C4-2B (cell line): ENCODE measurements around the gene TRAPPC6A.

Experiments
- H3K27ac ChIP-seq: fragments of 450-650 bp; 2 replicates; pipeline ENCODE4 v1.5.1; 2017
- CTCF ChIP-seq: fragments of 450-650 bp; conservative IDR thresholded peaks from 2 replicates; pipeline ENCODE4 v1.5.1; 2017; ENCODE audit warnings: mild to moderate bottlenecking
- ZFX ChIP-seq: fragments of 450-650 bp; IDR thresholded peaks from 2 replicates; pipeline ENCODE4 v1.6.1; 2017

Gene TRAPPC6A

GRCh38 chr19:45184115-45184514 is 6.1 kb upstream of the TRAPPC6A start:
- no peak overlapping the region for H3K27ac ChIP-seq
- TF ChIP-seq ZFX = no peak

- no peak for TF ChIP-seq CTCF
- H3K27ac ChIP-seq = no peak overlapping the region
Observed at GRCh38 chr19:45182758-45183157, 4.7 kb upstream of the TRAPPC6A start.

GRCh38 chr19:45180936-45181335 is 2.9 kb upstream of the TRAPPC6A start:
- TF ChIP-seq CTCF = no peak
- TF ChIP-seq ZFX = no peak
- H3K27ac ChIP-seq = peak overlapping the region; percentile 88; the same call in 1 of the 2 replicates

GRCh38 chr19:45179892-45180370 is 1.9 kb upstream of the TRAPPC6A start:
- TF ChIP-seq ZFX = no peak
- TF ChIP-seq CTCF = no peak
- H3K27ac ChIP-seq = peak overlapping the region; percentile 88

GRCh38 chr19:45179072-45179891 is 1.2 kb upstream of the TRAPPC6A start:
- peak overlapping the region; percentile 88 for H3K27ac ChIP-seq
- no peak for TF ChIP-seq CTCF
- peak; percentile 82 for TF ChIP-seq ZFX

- H3K27ac ChIP-seq = peak within 1 kb of the TSS; percentile 88
- TF ChIP-seq ZFX (no peak), CTCF (no peak; the same call in 1 of the 2 replicates)
Observed at GRCh38 chr19:45178262-45179071, 430 bp upstream of the TRAPPC6A start, which contains the start of gene BLOC1S3. Gene BLOC1S3 (plus strand): TSS chr19:45178784. CDS start chr19:45179297, 513 bp downstream.

- no peak overlapping the region for H3K27ac ChIP-seq
- no peak for TF ChIP-seq CTCF
Observed at GRCh38 chr19:45175515-45176345, 2.3 kb downstream of the TRAPPC6A start.
